GM12864 (cell line): Measurements from ENCODE around the gene BCL11B.

ENCODE experiments used
- DNase-seq: peaks from one replicate; pipeline ENCODE4 v3.0.0-alpha.2; 2011; ENCODE audit warnings: low read depth
- H3K4me3 ChIP-seq: 2 replicates; pipeline ENCODE4 v1.5.1; 2011; ENCODE audit warnings: mild to moderate bottlenecking, low read depth, low read length, control low read depth
- CTCF ChIP-seq: IDR thresholded peaks from 2 replicates; pipeline ENCODE4 v1.5.1; 2011; ENCODE audit warnings: low read depth, mild to moderate bottlenecking, moderate library complexity, low read length, control low read depth, inconsistent platforms; ENCODE audit errors: missing control alignments

Gene BCL11B

GRCh38 chr14:99244941-99245563, 26.9 kb downstream of the BCL11B start:
- TF ChIP-seq CTCF = no peak
- no peak for DNase-seq
- H3K4me3 ChIP-seq = no peak overlapping the region

- TF ChIP-seq CTCF = no peak
- H3K4me3 ChIP-seq = no peak overlapping the region
- DNase-seq = no peak
Observed at GRCh38 chr14:99244367-99244901, 27.6 kb downstream of the BCL11B start.

- H3K4me3 ChIP-seq = no peak overlapping the region
- no peak for DNase-seq
- TF ChIP-seq CTCF = no peak
Observed at GRCh38 chr14:99242816-99243721, 28.9 kb downstream of the BCL11B start.

- no peak for DNase-seq
- TF ChIP-seq CTCF = no peak
- H3K4me3 ChIP-seq = no peak overlapping the region
Observed at GRCh38 chr14:99242238-99242637, 29.8 kb downstream of the BCL11B start.

GRCh38 chr14:99241325-99242010, 30.5 kb downstream of the BCL11B start:
- no peak overlapping the region for H3K4me3 ChIP-seq
- TF ChIP-seq CTCF = no peak
- DNase-seq = no peak

- DNase-seq = no peak
- TF ChIP-seq CTCF = no peak
- H3K4me3 ChIP-seq = no peak overlapping the region
Observed at GRCh38 chr14:99240627-99241324, 31.2 kb downstream of the BCL11B start.
